Testis (tissue), 2 donors: ENCODE results near the gene G0S2.

Experiments used
- CTCF ChIP-seq, 3 experiments: fragments of 450-650 bp in 2 of 3; fragments of 200-600 bp in 1 of 3; sonication (generic) in 1 of 3; IDR thresholded peaks; one replicate each; pipeline ENCODE4 v1.5.1; 2016 to 2019; ENCODE audit warnings: antibody characterized with exemption in 3 of 3, mild to moderate bottlenecking in 2 of 3, moderate library complexity in 1 of 3
- POLR2A ChIP-seq: fragments of 450-650 bp; IDR thresholded peaks from one replicate; pipeline ENCODE4 v1.6.1; 2017; ENCODE audit warnings: antibody characterized with exemption, mild to moderate bottlenecking, moderate library complexity

DNA sequence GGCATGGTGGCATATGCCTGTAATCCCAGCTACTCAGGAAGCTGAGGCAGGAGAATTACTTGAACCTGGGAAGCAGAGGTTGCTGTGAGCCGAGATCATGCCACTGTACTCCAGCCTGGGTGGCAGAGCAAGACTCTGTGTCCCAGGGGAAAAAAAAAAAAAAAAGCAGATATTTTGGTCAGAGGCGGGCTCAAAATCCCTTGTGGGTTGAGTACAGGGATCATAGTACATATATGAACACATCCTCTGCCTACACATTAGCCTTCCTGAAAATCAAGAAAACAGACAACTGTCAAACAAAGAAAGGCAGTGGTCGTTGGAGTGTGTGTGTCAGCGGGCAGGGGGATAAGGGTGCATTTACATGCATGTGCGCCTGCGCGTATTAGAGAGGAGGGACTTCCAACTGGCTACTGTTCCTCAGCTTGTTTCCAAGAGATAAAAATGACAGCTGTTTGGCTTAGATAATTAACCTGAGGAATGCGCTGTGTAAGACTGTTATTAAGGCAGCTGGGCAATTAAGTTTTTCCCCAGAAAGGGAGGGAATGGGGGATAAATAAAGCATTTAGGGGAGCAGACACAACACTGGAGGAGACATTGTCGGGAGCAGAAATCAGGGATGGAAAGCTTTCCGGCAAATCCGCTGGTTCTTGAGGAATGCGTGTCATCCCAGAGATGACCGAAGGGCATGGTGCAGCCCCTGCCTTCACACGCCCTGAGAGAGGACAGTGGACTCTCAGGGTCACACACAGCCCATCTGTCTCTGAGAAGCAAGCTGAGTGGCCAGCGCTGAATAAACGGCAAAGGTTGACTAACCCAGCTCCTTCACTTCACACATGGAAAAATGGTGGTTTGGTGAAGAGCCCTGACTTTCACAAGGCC lies 29.4 kb upstream of the G0S2 start:
- TF ChIP-seq CTCF (IDR thresholded peaks at IDR 0.05) (no peak), POLR2A (no peak)
